ENCODE measurements around the gene SLC38A3. TPM values are rescaled to one million over a fixed set of nuclear protein-coding genes. Genes with fewer than 3 reads are reported as not detected.
A peak's percentile ranks its signal among the peaks of the same experiment; 100 is the strongest.

The SLC38A3 gene
- total RNA-seq, 2 experiments from 2014 or later, result not detected

- Mint-ChIP-seq H3K27me3 (ENCODE audit: low read depth) (no peaks in the 10 kb centered on the region), H3K27ac (no peak overlapping the region), H3K9me3 (ENCODE audit: insufficient read depth) (no peaks in the 10 kb centered on the region), H3K4me1 (ENCODE audit: low read depth) (peaks cover 5% of the 10 kb centered on the region), H3K36me3 (ENCODE audit: low read depth) (no peaks in the 10 kb centered on the region), H3K4me3 (no peak overlapping the region)
- POLR2A ChIA-PET, result interaction anchor here (1.2 kb wide), 1 partner anchor 57 kb away, joined by 3 read pairs; no protein-coding TSS in a partner anchor
- DNase-seq, result no peak
- CTCF ChIA-PET, result interaction anchor here (1.3 kb wide), 1 partner anchor 90 kb away, joined by 3 read pairs; no protein-coding TSS in a partner anchor
- ATAC-seq, result no peak
Observed at GRCh38 chr3:50171540-50172301, 33.4 kb upstream of the SLC38A3 start.

GRCh38 chr3:50172626-50173220, 32.3 kb upstream of the SLC38A3 start:
- ChIA-PET POLR2A (interaction anchor here (0.9 to 1.2 kb wide), 2 partner anchors 17 to 58 kb away, joined by 3 to 4 read pairs; no protein-coding TSS in a partner anchor), CTCF (interaction anchor here (1.3 kb wide), 1 partner anchor 89 kb away, joined by 3 read pairs; no protein-coding TSS in a partner anchor)
- ATAC-seq (no peak), DNase-seq (no peak)
- no peaks in the 10 kb centered on the region for H3K27me3 Mint-ChIP-seq (ENCODE audit: low read depth)
- no peaks in the 10 kb centered on the region for H3K36me3 Mint-ChIP-seq (ENCODE audit: low read depth)
- H3K4me1 Mint-ChIP-seq (ENCODE audit: low read depth), result peaks cover 5% of the 10 kb centered on the region
- H3K9me3 Mint-ChIP-seq (ENCODE audit: insufficient read depth), result no peaks in the 10 kb centered on the region
- no peak overlapping the region for H3K4me3 Mint-ChIP-seq
- no peak overlapping the region for H3K27ac Mint-ChIP-seq

- no peak for ATAC-seq
- Mint-ChIP-seq H3K27me3 (ENCODE audit: low read depth) (no peaks in the 10 kb centered on the region), H3K27ac (no peak overlapping the region), H3K4me1 (ENCODE audit: low read depth) (peaks cover 5% of the 10 kb centered on the region), H3K36me3 (ENCODE audit: low read depth) (no peaks in the 10 kb centered on the region), H3K9me3 (ENCODE audit: insufficient read depth) (no peaks in the 10 kb centered on the region), H3K4me3 (no peak overlapping the region)
- POLR2A ChIA-PET, result interaction anchor here (0.9 kb wide), 1 partner anchor 18 kb away, joined by 4 read pairs; no protein-coding TSS in a partner anchor
- DNase-seq, result no peak
- CTCF ChIA-PET, result no interaction called here
Observed at GRCh38 chr3:50173685-50174516, 31.2 kb upstream of the SLC38A3 start.

GRCh38 chr3:50174517-50174895, 30.6 kb upstream of the SLC38A3 start:
- Mint-ChIP-seq H3K4me1 (ENCODE audit: low read depth) (peaks cover 5% of the 10 kb centered on the region), H3K27me3 (ENCODE audit: low read depth) (peaks cover under 1% of the 10 kb centered on the region), H3K27ac (no peak overlapping the region), H3K36me3 (ENCODE audit: low read depth) (no peaks in the 10 kb centered on the region), H3K4me3 (no peak overlapping the region), H3K9me3 (ENCODE audit: insufficient read depth) (no peaks in the 10 kb centered on the region)
- ChIA-PET CTCF (no interaction called here), POLR2A (no interaction called here)
- no peak for ATAC-seq
- DNase-seq, result no peak

GRCh38 chr3:50174947-50175524, 30.0 kb upstream of the SLC38A3 start:
- Mint-ChIP-seq H3K4me3 (no peak overlapping the region), H3K9me3 (ENCODE audit: insufficient read depth) (no peaks in the 10 kb centered on the region), H3K27me3 (ENCODE audit: low read depth) (peaks cover 3% of the 10 kb centered on the region), H3K27ac (no peak overlapping the region), H3K4me1 (ENCODE audit: low read depth) (peaks cover 5% of the 10 kb centered on the region), H3K36me3 (ENCODE audit: low read depth) (no peaks in the 10 kb centered on the region)
- ChIA-PET POLR2A (no interaction called here), CTCF (no interaction called here)
- DNase-seq, result no peak
- no peak for ATAC-seq

- Mint-ChIP-seq H3K36me3 (ENCODE audit: low read depth) (no peaks in the 10 kb centered on the region), H3K4me1 (ENCODE audit: low read depth) (peaks cover 5% of the 10 kb centered on the region), H3K4me3 (no peak overlapping the region), H3K9me3 (ENCODE audit: insufficient read depth) (no peaks in the 10 kb centered on the region), H3K27me3 (ENCODE audit: low read depth) (peaks cover 3% of the 10 kb centered on the region), H3K27ac (peak overlapping the region; percentile 34)
- ChIA-PET CTCF (no interaction called here), POLR2A (no interaction called here)
- no peak for DNase-seq
- ATAC-seq, result no peak
Observed at GRCh38 chr3:50177346-50177745, 27.7 kb upstream of the SLC38A3 start.

GRCh38 chr3:50179710-50180109, 25.4 kb upstream of the SLC38A3 start:
- ATAC-seq (no peak), DNase-seq (no peak)
- H3K4me3 Mint-ChIP-seq, result no peak overlapping the region
- no peaks in the 10 kb centered on the region for H3K36me3 Mint-ChIP-seq (ENCODE audit: low read depth)
- POLR2A ChIA-PET, result no interaction called here
- CTCF ChIA-PET, result interaction anchor here (0.9 kb wide), 1 partner anchor 80 kb away, joined by 3 read pairs; no protein-coding TSS in a partner anchor
- no peak overlapping the region for H3K27ac Mint-ChIP-seq
- peaks cover 3% of the 10 kb centered on the region for H3K27me3 Mint-ChIP-seq (ENCODE audit: low read depth)
- no peaks in the 10 kb centered on the region for H3K4me1 Mint-ChIP-seq (ENCODE audit: low read depth)
- no peaks in the 10 kb centered on the region for H3K9me3 Mint-ChIP-seq (ENCODE audit: insufficient read depth)

- Mint-ChIP-seq H3K27ac (no peak overlapping the region), H3K9me3 (ENCODE audit: insufficient read depth) (no peaks in the 10 kb centered on the region), H3K27me3 (ENCODE audit: low read depth) (peaks cover 3% of the 10 kb centered on the region), H3K4me3 (no peak overlapping the region), H3K4me1 (ENCODE audit: low read depth) (no peaks in the 10 kb centered on the region), H3K36me3 (ENCODE audit: low read depth) (no peaks in the 10 kb centered on the region)
- DNase-seq, result no peak
- ChIA-PET CTCF (interaction anchor here (1.0 to 1.4 kb wide), 3 partner anchors 10 to 65 kb away, joined by 3 to 8 read pairs (median 4); no protein-coding TSS in a partner anchor), POLR2A (interaction anchor here (1.1 kb wide), 1 partner anchor 19 kb away, joined by 3 read pairs; no protein-coding TSS in a partner anchor)
- no peak for ATAC-seq
Observed at GRCh38 chr3:50181985-50182384, 23.1 kb upstream of the SLC38A3 start.

- H3K9me3 Mint-ChIP-seq (ENCODE audit: insufficient read depth), result no peaks in the 10 kb centered on the region
- H3K4me3 Mint-ChIP-seq, result no peak overlapping the region
- no peaks in the 10 kb centered on the region for H3K36me3 Mint-ChIP-seq (ENCODE audit: low read depth)
- H3K4me1 Mint-ChIP-seq (ENCODE audit: low read depth), result no peaks in the 10 kb centered on the region
- no peak for ATAC-seq
- ChIA-PET POLR2A (interaction anchor here (1.1 kb wide), 1 partner anchor 20 kb away, joined by 3 read pairs; no protein-coding TSS in a partner anchor), CTCF (interaction anchor here (1.0 to 1.4 kb wide), 4 partner anchors 10 to 64 kb away, joined by 3 to 8 read pairs (median 4); no protein-coding TSS in a partner anchor)
- H3K27ac Mint-ChIP-seq, result no peak overlapping the region
- H3K27me3 Mint-ChIP-seq (ENCODE audit: low read depth), result peaks cover 3% of the 10 kb centered on the region
- no peak for DNase-seq
Observed at GRCh38 chr3:50182533-50183099, 22.5 kb upstream of the SLC38A3 start.

- H3K4me1 Mint-ChIP-seq (ENCODE audit: low read depth), result no peaks in the 10 kb centered on the region
- H3K4me3 Mint-ChIP-seq, result no peak overlapping the region
- H3K27me3 Mint-ChIP-seq (ENCODE audit: low read depth), result peaks cover 3% of the 10 kb centered on the region
- ChIA-PET CTCF (interaction anchor here (1.0 to 1.3 kb wide), 3 partner anchors 8 to 11 kb away, joined by 3 to 4 read pairs (median 4); no protein-coding TSS in a partner anchor), POLR2A (no interaction called here)
- no peaks in the 10 kb centered on the region for H3K36me3 Mint-ChIP-seq (ENCODE audit: low read depth)
- no peaks in the 10 kb centered on the region for H3K9me3 Mint-ChIP-seq (ENCODE audit: insufficient read depth)
- ATAC-seq (no peak), DNase-seq (no peak)
- no peak overlapping the region for H3K27ac Mint-ChIP-seq
Observed at GRCh38 chr3:50183755-50184154, 21.3 kb upstream of the SLC38A3 start.
